GM19463 (cell line): ENCODE results near the gene COMMD9.
"Not testable (repeated sequence)": the region's sequence is repeated elsewhere in the genome, so short reads cannot be mapped to it uniquely, and the experiment has no call there.

Source experiments
- ATAC-seq: cut with Tn5 transposase; IDR thresholded peaks from one replicate; pipeline ENCODE4 v1.9.1; 2021; ENCODE audit warnings: mild to moderate bottlenecking, moderate library complexity; ENCODE audit not compliant: unreplicated experiment

The COMMD9 gene

GRCh38 chr11:36289226-36289852 lies at the start of gene COMMD9:
TSS of gene COMMD9 (minus strand) at chr11:36289424. CDS start at chr11:36289412, 12 bp downstream.
- peak; percentile 99 for ATAC-seq

- ATAC-seq: no peak
Observed at GRCh38 chr11:36333897-36334296, 44.7 kb upstream of the COMMD9 start.

- ATAC-seq: no peak
Observed at GRCh38 chr11:36333468-36333867, 44.2 kb upstream of the COMMD9 start.

- ATAC-seq: no peak
Observed at GRCh38 chr11:36330411-36330810, 41.2 kb upstream of the COMMD9 start.

- no peak for ATAC-seq
Observed at GRCh38 chr11:36328966-36329673, 39.9 kb upstream of the COMMD9 start.

- ATAC-seq: peak; percentile 81
Observed at GRCh38 chr11:36326524-36327419, 37.5 kb upstream of the COMMD9 start.

GRCh38 chr11:36325403-36325802 lies 36.2 kb upstream of the COMMD9 start:
- ATAC-seq: not testable (repeated sequence)

GRCh38 chr11:36324956-36325355 lies 35.7 kb upstream of the COMMD9 start:
- ATAC-seq: not testable (repeated sequence)

GRCh38 chr11:36317992-36318391 lies 28.8 kb upstream of the COMMD9 start:
- ATAC-seq: no peak

GRCh38 chr11:36316049-36316448 lies 26.8 kb upstream of the COMMD9 start:
- ATAC-seq: no peak

GRCh38 chr11:36314434-36314767 lies 25.2 kb upstream of the COMMD9 start:
- ATAC-seq: no peak

GRCh38 chr11:36313750-36314433 lies 24.7 kb upstream of the COMMD9 start:
- ATAC-seq: peak; percentile 71

- peak; percentile 39 for ATAC-seq
Observed at GRCh38 chr11:36312611-36313472, 23.6 kb upstream of the COMMD9 start.

GRCh38 chr11:36311926-36312595 lies 22.8 kb upstream of the COMMD9 start:
- peak; percentile 2 for ATAC-seq

- no peak for ATAC-seq
Observed at GRCh38 chr11:36309779-36310178, 20.6 kb upstream of the COMMD9 start.

GRCh38 chr11:36308577-36308976 lies 19.4 kb upstream of the COMMD9 start:
- ATAC-seq: no peak

GRCh38 chr11:36306888-36307287 lies 17.7 kb upstream of the COMMD9 start:
- no peak for ATAC-seq

GRCh38 chr11:36305047-36305446 lies 15.8 kb upstream of the COMMD9 start:
- ATAC-seq: no peak

GRCh38 chr11:36304351-36304750 lies 15.1 kb upstream of the COMMD9 start:
- no peak for ATAC-seq

GRCh38 chr11:36300650-36301049 lies 11.4 kb upstream of the COMMD9 start:
- ATAC-seq: no peak
